ENCODE data around the gene HSF2BP. TPM values are rescaled to one million over a fixed set of nuclear protein-coding genes. Genes with fewer than 3 reads are reported as not detected.
A peak's percentile ranks its signal among the peaks of the same experiment; 100 is the strongest.
"Not testable (repeated sequence)": the region's sequence is repeated elsewhere in the genome, so short reads cannot be mapped to it uniquely, and the experiment has no call there.

The HSF2BP gene
- total RNA-seq, 3 donors from 2014 or later: 0.32 to 0.48 (median 0.47) TPM

DNA sequence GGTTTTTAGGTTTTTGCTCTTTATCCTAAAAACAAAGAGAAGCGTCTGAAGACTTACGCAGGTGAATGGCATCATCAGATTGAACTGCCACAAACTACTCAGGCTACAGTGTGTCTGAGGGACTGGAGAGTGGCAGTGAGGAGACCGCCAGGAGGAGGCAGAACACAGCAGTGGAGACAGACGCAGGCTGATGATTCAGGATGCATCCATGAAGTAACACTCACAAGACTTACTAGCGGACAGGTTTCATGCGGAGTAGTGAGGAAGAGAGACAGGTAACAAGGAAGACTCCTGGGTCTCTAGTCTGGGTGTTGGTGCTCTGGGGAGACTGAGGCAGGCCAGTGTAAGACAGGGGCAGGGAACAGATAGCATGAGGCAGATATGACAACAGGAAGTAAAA is 5.7 kb downstream of the HSF2BP start:
- H3K4me1 ChIP-seq (ENCODE audit: low read depth): no peaks in the 10 kb centered on the region
- H3K4me3 ChIP-seq: no peak overlapping the region
- H3K36me3 ChIP-seq (ENCODE audit: low read depth): no peaks in the 10 kb centered on the region
- TF ChIP-seq CTCF (IDR thresholded peaks at IDR 0.05): no peak
- DNase-seq (no peak), ATAC-seq (no peak)
- intact Hi-C loops (cut with DNase I, micrococcal nuclease): no loop called here
- H3K9me3 ChIP-seq: no peaks in the 10 kb centered on the region

GRCh38 chr21:43652616-43653015 is 6.7 kb downstream of the HSF2BP start:
- Histone ChIP-seq H3K4me1 (ENCODE audit: low read depth) (no peaks in the 10 kb centered on the region), H3K36me3 (ENCODE audit: low read depth) (no peaks in the 10 kb centered on the region), H3K9me3 (no peaks in the 10 kb centered on the region), H3K4me3 (no peak overlapping the region)
- intact Hi-C loops (cut with DNase I, micrococcal nuclease): no loop called here
- DNase-seq (no peak), ATAC-seq (no peak)
- TF ChIP-seq CTCF (IDR thresholded peaks at IDR 0.05): no peak

DNA sequence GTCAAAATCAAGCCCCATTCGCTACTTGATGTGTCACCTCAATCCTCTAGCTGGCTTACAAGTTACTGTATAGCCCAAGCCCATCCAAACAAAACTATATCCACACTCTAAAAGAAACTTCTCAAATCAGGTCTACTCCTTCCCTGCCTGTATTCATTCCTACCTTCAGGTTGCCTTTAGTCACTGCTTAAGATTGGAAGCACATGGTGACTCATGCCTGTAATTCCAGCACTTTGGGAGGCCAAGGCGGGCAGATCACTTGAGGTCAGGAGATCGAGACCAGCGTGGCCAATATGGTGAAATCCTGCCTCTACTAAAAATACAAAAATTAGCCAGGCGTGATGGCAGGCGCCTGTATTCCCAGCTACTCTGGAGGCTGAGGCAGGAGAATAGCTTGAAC is 7.4 kb downstream of the HSF2BP start:
- H3K9me3 ChIP-seq; H3K36me3 ChIP-seq (ENCODE audit: low read depth); ATAC-seq; intact Hi-C loops (cut with DNase I, micrococcal nuclease); H3K4me3 ChIP-seq; DNase-seq; H3K4me1 ChIP-seq (ENCODE audit: low read depth): not testable (repeated sequence)

- Histone ChIP-seq H3K36me3 (ENCODE audit: low read depth) (no peaks in the 10 kb centered on the region), H3K4me1 (ENCODE audit: low read depth) (peaks cover 22% of the 10 kb centered on the region), H3K9me3 (no peaks in the 10 kb centered on the region), H3K4me3 (no peak overlapping the region)
- no peak for DNase-seq
- intact Hi-C loops (cut with DNase I, micrococcal nuclease): no loop called here
- ATAC-seq: no peak
- TF ChIP-seq CTCF (IDR thresholded peaks at IDR 0.05): no peak
Observed at GRCh38 chr21:43648171-43648570, 11.1 kb downstream of the HSF2BP start.

- ATAC-seq (peak; percentile 100), DNase-seq (peak; percentile 91 to 94 (median 92))
- Histone ChIP-seq H3K9me3 (no peaks in the 10 kb centered on the region), H3K4me1 (ENCODE audit: low read depth) (peaks cover 22% of the 10 kb centered on the region), H3K4me3 (no peak overlapping the region), H3K36me3 (ENCODE audit: low read depth) (no peaks in the 10 kb centered on the region)
- intact Hi-C loops (cut with DNase I, micrococcal nuclease): no loop called here
- TF ChIP-seq CTCF (IDR thresholded peaks at IDR 0.05): peak; percentile 98
Observed at GRCh38 chr21:43646550-43647260, 12.6 kb downstream of the HSF2BP start.

GRCh38 chr21:43645976-43646375 is 13.3 kb downstream of the HSF2BP start:
- ATAC-seq (no peak), DNase-seq (no peak)
- TF ChIP-seq CTCF (IDR thresholded peaks at IDR 0.05): no peak
- H3K4me3 ChIP-seq: no peak overlapping the region
- H3K4me1 ChIP-seq (ENCODE audit: low read depth): peaks cover 22% of the 10 kb centered on the region
- no peaks in the 10 kb centered on the region for H3K36me3 ChIP-seq (ENCODE audit: low read depth)
- H3K9me3 ChIP-seq: no peaks in the 10 kb centered on the region
- intact Hi-C loops (cut with DNase I, micrococcal nuclease): no loop called here
